Activated CD4-positive, alpha-beta T cell treated with anti-CD3 and anti-CD28 coated beads, Interleukin-2, amount 50 U/mL, for 24 hours (primary cell): Measurements from ENCODE around the gene CCDC154.

Experiments
- DNase-seq, 2 donors: peaks; one replicate each; pipeline ENCODE4 v3.0.0-alpha.2; 2020; ENCODE audit warnings: low read depth in 1 of 2, low spot score in 1 of 2

The CCDC154 gene

GRCh38 chr16:1425616-1426370 is 18.6 kb downstream of the CCDC154 start:
- DNase-seq = no peak

GRCh38 chr16:1424028-1424427 is 20.3 kb downstream of the CCDC154 start:
- no peak for DNase-seq

DNA sequence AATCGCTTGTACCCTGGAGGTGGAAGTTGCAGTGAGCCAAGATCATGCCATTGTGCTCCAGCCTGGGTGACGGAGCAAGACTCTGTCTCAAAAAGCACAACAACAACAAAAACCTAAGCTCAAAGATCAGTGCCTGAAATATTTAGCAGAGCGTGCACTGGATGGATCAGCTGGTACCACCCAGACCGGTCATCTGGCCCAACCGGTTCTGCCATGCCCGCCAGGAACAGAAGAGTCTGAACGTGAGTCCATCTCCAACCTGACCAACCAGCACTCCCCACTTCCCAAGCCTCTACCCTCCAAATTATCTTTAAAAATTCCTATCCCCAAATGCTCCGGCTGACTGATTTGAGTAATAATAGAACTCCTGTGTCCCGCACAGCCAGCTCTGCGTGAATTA is 22.3 kb downstream of the CCDC154 start:
- DNase-seq = no peak

DNA sequence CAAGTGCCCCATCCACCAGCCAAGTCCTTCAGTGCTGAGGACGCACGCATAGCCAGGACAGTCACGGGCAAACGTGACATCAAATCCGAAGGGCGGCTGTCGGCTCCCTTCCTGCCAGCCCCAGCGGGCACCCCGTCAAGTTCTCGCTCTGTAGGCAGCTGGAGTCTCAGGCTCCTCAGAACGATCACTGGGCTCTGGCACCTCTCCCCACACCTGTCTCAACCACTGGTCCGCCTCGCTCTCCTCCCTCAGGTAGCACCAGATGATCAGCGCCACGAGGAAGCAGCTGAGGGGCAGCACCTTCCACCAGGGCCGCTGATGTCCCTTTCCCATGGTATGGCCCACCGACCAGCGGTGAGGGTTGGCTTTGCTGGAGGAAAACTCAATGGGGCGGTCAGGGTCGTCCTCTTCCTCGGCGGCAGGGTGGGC is 24.2 kb downstream of the CCDC154 start:
- DNase-seq = no peak

DNA sequence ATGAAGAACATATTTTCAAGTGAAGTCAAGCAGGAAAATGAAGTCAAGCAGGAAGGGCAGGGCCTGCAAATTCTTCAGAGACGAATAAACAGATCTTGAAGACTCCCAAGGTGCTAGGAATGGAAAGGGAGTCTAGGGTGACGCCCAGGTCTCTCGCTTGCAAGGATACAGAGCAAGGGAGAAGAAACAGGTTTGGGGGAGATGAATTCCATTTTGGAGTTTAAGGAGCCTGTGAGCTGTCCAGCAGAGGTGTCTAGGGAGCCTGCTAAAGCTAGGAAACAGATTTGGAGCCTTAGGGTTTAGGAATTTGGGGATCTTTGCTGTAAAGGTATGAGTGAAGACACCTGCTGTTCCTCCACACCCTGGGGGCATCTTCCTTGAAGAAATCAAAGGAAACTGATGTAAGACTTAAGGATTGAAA is 27.8 kb downstream of the CCDC154 start:
- DNase-seq = no peak

GRCh38 chr16:1414532-1415260 is 29.7 kb downstream of the CCDC154 start, which contains the start of gene UNKL:
Gene UNKL (minus strand): TSS chr16:1414704. CDS start chr16:1414691, 13 bp downstream.
- peak; percentile 60 to 69 for DNase-seq

- peak; percentile 37 to 55 for DNase-seq
These were observed 30.4 kb downstream of the CCDC154 start for GRCh38 chr16:1413684-1414531.

DNA sequence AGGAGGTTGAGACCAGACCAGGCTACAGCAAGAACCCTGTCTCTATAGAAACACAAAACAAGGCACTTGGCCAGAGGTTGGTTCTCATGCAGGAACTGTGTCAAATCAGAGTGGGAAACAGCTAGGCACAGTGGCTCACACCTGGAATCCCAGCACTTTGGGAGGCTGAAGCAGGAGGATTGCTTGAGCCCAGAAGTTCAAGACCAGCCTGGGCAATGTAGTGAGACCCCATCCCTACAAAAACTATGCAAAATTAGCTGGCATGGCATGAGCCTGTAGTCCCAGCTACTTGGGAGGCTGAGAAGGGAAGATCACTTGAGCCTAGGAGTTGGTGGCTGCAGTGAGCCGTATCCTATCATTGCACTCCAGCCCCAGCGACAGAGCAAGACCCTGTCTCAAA is 31.5 kb downstream of the CCDC154 start:
- no peak for DNase-seq

DNA sequence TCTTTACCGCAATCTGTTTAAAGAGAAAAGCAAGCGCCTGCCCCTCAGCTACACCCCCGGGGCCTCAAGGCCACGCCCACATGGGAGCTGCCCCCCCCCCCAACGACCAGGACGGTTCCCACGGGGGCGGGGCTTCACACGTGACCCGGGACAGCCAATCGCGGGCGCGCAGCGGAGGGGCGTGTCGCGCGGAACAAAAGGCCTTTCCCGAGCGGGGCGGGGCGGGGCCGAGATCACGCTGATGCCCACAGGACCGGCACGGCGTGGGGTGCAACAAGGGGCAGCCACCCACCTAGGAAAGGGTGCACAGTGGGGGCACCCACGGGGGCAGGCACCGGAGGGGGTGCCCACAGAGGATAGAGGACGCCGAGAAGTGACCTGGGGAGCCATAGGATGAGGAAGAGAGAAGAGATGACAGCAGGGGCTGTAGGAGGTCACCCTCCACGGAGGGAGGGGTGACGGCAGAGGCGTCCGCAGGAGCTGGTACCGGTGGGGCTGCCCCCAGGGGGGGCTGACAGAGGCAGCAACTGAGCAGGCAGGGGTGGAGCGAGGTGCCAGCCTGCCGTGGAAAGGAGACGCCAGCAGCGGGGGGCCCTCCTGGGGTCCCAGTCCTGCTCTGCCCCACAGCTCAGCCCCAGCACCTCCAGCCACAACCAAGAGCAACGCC is 36.1 kb downstream of the CCDC154 start:
- DNase-seq = peak; percentile 92 to 94

GRCh38 chr16:1407753-1408152 is 36.6 kb downstream of the CCDC154 start:
- DNase-seq = no peak

- DNase-seq = no peak
These were observed 40.6 kb downstream of the CCDC154 start for GRCh38 chr16:1403733-1404132.

DNA sequence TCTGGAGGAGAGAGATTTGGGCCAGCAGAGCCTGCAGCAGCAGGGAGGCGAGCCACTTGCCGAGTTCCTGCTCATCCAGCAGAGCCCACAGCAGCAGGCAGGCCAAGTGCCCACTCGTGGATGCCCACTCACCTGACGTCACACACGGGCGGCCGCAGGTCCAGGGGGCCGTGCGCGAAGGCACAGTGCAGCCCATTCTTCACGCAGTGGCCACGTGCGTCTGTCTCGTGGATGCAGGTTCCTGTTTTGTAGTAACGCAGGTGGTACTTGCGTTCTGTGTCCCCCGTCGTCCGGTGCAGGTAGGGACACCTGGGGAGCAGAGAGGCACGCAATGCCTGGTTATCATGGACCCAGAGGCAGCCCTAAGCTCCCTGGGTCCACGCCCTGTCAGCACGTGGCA is 41.3 kb downstream of the CCDC154 start:
- DNase-seq = no peak

- DNase-seq = no peak
These were observed 42.6 kb downstream of the CCDC154 start for GRCh38 chr16:1401758-1402154.

DNA sequence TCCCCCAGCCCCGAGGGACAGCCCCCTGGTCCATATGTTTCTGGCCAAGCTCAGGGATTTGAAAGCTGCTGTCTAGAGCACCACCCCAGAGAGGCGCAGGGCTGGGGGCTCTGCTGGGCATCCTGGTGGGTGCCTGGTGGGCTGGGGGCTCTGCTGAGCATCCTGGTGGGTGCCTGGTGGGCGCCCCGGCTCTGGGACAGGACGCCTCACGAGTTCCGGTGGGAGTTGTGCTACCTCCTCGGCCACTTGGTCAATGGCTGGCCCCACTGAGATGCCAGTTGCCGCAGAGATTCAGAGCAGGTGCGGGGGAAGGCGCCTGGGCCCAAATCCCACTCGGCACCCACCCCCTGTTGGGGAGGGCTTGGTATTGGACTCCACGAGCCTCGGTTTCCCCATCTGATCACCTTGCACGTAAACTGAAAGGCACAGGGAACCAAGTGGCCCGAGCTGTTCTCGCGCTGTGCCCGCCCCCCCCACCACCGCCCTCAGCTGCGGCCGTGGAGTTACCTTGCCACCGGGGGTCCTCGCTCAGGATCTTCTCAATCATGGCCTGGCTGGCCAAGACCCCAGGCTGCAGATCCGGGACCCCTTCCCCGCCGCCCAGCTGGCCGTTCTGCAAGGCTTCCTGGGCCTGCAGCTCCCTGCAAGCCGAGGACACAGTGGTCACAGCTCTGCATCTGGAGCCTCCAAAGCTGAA is 43.1 kb downstream of the CCDC154 start:
- DNase-seq = no peak

DNA sequence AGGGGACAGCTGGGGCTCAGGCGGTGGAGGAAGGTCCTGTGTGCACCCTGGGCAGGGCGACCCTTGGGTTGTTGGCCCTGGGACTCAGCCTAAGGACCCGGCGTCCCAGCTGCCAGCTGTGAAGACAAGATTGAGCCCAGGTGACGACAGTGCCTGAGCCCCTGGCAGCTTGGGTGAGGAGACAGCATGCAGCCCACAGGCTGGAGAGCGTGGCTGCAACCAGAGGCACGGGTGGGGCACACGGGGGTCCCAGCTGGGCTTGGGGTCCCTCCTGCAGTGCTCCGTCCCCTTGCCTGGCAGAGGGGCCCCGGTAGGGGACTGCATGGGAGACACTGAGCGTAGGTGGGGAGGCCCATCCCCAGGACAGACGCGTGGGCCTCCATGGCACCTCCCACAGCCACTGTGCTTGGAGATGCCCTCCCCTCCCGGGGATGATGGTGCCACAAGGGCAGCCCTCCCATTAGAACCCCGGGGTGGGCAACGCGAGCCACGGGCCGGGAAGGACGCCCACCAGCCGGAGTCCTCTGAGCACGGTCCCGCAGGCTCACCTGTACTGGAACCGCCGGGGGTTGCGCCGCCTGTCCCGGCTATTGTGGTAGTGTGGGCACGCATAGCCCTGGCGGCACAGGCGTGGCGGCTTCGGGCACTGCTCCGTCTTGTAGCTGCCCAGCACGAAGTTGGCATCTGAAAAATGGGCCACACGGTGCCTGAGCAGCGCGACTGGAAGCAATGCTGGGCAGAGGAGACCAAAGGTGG is 45.4 kb downstream of the CCDC154 start:
- no peak for DNase-seq

DNA sequence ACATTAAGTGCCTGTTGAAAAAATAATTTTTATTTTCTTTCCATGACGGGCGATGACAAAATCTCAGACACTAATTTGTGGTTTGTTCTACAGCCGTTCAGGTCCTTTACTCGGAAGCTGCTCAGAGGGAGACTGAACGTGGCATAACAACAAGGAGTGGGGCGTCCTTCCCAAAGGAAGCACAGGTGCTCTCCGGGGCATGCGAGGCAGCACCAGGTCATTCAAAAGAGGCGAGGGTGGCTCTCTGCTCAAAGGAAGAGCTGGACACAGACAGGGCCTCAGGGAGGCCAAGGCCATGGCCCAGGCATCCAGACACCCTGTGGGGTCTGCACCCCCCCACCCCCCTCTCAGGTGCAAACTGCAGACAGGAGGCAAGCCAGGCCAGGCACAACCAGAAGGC is 46.0 kb downstream of the CCDC154 start:
- no peak for DNase-seq

- no peak for DNase-seq
These were observed 46.6 kb downstream of the CCDC154 start for GRCh38 chr16:1397779-1398178.

DNA sequence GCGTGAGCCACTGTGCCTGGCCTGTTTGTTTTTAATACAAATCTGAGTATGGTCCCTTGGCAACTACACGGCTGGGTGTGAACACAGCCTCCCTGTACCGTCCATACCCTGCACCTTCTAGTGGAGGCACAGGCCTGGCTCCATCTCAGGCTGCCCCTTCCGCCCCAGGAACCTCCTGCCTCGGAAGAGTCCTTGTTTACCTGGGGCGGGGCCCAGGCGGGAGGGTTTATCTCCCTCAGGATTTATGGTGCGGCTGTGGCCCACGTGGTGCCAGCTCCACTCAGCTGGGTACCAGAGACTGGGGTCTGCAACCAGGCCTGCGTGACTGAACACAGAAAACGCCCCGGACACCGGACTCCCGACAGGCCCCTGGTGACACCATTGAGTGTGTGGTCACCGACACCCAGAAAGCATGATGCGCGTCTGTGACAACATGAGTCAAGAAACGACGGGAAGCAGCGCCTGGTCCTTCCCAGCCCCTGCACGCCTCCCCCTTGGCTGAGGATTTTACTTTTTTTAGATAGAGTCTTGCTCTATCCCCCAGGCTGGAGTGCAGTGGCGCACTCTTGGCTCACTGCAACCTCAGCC is 48.8 kb downstream of the CCDC154 start:
- DNase-seq = no peak

- DNase-seq = no peak
These were observed 49.9 kb downstream of the CCDC154 start for GRCh38 chr16:1394367-1394951.
